ENCODE results near the gene CIPC. TPM values are rescaled to one million over a fixed set of nuclear protein-coding genes. Genes with fewer than 3 reads are reported as not detected.

The CIPC gene
- total and polyA plus RNA-seq, 9 of the 15 experiments (the other 6 are each of a cell fraction or from before 2014, with no cell fraction given) = 5.0 to 16.9 (median 10.7) TPM

DNA sequence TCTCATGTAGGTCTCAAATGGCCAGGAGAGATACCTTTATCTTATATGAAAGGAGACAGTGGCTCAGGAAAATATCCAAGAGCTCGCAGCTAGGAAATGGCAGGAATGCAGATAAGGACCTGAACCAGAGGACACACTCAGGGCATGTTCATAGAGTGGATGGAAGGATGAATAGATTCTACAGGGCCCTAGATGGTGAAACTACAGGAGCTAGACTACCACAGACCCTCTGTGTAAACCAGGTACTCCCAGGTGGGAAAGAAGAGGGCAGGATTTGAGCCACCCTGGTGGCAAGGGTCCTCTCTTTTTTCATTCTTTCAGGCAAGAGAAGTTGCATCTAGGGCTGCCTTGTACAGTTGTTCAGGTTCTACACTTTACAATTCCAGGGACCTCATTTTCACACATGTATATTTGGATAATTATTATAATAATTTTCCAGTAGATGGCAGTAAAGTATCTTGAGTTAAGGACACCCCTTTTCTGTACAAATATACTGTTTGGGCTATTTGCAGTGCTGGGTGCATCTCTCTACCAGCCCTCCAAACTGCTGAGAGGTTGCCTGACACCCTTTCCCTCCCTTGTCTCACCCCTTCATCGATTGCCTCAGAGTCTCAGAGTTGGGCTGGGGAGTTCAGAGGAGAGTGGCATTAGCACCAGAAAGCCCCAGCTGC, 54.0 kb downstream of the CIPC start:
- ChIA-PET CTCF (ENCODE audit: low intra/inter-chr PET ratio) (interaction anchor here (0.6 to 1.8 kb wide), 4 partner anchors 62 to 1360 kb away, joined by 3 to 6 read pairs (median 4); no protein-coding TSS in a partner anchor), POLR2A (interaction anchor here (0.6 to 1.1 kb wide), 2 partner anchors 16 to 466 kb away, joined by 3 to 4 read pairs; no protein-coding TSS in a partner anchor)
- WGBS (ENCODE audit: insufficient coverage, low coverage, missing lambda C conversion rate) = 0% methylated on average over 2 of the region's 2 CpGs
- H3K9me3 ChIP-seq (replicated peaks; ENCODE audit: control insufficient read depth, insufficient read depth, low read depth, low read length) = no peaks in the 10 kb centered on the region
- H2AFZ ChIP-seq (ENCODE audit: low read depth, low read length) = no peak overlapping the region
- H3K27me3 ChIP-seq (ENCODE audit: control insufficient read depth in 2 of 2, insufficient read depth in 2 of 2, low read length in 2 of 2) = peaks cover 0 to 12% of the 10 kb centered on the region in 2 experiments; a peak in 1 of 5 replicates
- H3K4me2 ChIP-seq (ENCODE audit: insufficient read depth, low read length) = no peak overlapping the region
- H3K9me1 ChIP-seq (ENCODE audit: control insufficient read depth, insufficient read depth, low read length) = no peaks in the 10 kb centered on the region
- intact Hi-C loops (cut with micrococcal nuclease) (loop anchor here (2.0 to 5.0 kb wide), 4 partner anchors 60 to 400 kb away; no protein-coding TSS in a partner anchor), in situ Hi-C loops (cut with MboI) (no loop called here)
- BruUV-seq (replicated peaks) = no TSS peak
- H3K9ac ChIP-seq (ENCODE audit: insufficient read depth in 1 of 2, low read depth in 2 of 2, low read length in 2 of 2) = no peak overlapping the region
- H3K4me1 ChIP-seq (replicated peaks in 1 of 2; ENCODE audit: control insufficient read depth in 2 of 2, insufficient read depth in 2 of 2, low read length in 2 of 2) = no peaks in the 10 kb centered on the region; a peak in 1 of 5 replicates
- DNase-seq (ENCODE audit: extremely low read depth in 1 of 4, low spot score in 3 of 4) = peak in 2 of 4 experiments; percentile 19 to 39
- no peak overlapping the region for H3K27ac ChIP-seq (ENCODE audit: extremely low read depth, low read depth, low read length)
- no peaks in the 10 kb centered on the region for H3K36me3 ChIP-seq (ENCODE audit: control insufficient read depth, insufficient read depth, low read length)
- peak; percentile 83 for ATAC-seq
- FAIRE-seq = no peak
- no peak overlapping the region for H3K4me3 ChIP-seq
- no peaks in the 10 kb centered on the region for H3K79me2 ChIP-seq (ENCODE audit: control insufficient read depth, insufficient read depth, low read length)
- TF ChIP-seq ZSCAN32 (CRISPR knock-in tag; IDR thresholded peaks at IDR 0.05) (no peak), ERF (CRISPR knock-in tag; IDR thresholded peaks at IDR 0.05) (no peak), RAD21 (CRISPR knock-in tag; conservative IDR thresholded peaks at IDR 0.05 in 1 of 2, IDR thresholded peaks at IDR 0.05 in 1 of 2) (peak; percentile 26 to 56; a peak in 3 of 4 replicates), RBM25 (IDR thresholded peaks at IDR 0.05; ENCODE audit: low read depth, low read length, severe bottlenecking) (peak; percentile 55)
- TF ChIP-seq, protein P1, sequence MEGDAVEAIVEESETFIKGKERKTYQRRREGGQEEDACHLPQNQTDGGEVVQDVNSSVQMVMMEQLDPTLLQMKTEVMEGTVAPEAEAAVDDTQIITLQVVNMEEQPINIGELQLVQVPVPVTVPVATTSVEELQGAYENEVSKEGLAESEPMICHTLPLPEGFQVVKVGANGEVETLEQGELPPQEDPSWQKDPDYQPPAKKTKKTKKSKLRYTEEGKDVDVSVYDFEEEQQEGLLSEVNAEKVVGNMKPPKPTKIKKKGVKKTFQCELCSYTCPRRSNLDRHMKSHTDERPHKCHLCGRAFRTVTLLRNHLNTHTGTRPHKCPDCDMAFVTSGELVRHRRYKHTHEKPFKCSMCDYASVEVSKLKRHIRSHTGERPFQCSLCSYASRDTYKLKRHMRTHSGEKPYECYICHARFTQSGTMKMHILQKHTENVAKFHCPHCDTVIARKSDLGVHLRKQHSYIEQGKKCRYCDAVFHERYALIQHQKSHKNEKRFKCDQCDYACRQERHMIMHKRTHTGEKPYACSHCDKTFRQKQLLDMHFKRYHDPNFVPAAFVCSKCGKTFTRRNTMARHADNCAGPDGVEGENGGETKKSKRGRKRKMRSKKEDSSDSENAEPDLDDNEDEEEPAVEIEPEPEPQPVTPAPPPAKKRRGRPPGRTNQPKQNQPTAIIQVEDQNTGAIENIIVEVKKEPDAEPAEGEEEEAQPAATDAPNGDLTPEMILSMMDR (IDR thresholded peaks at IDR 0.05 in 2 of 3, conservative IDR thresholded peaks at IDR 0.05 in 1 of 3; ENCODE audit: insufficient read depth in 2 of 3, low read depth in 1 of 3, low read length in 3 of 3) = peak in 2 of 3 experiments; percentile 4 to 47; a peak in 2 of 6 replicates
- H4K20me1 ChIP-seq (replicated peaks; ENCODE audit: control insufficient read depth, insufficient read depth, low read length) = no peaks in the 10 kb centered on the region
